Activated CD8-positive, alpha-beta memory T cell treated with anti-CD3 and anti-CD28 coated beads for 24 hours (primary cell): ENCODE measurements around the gene OXT.
"Not testable (repeated sequence)": the region's sequence is repeated elsewhere in the genome, so short reads cannot be mapped to it uniquely, and the experiment has no call there.

ENCODE experiments used
- DNase-seq: peaks from one replicate; pipeline ENCODE4 v3.0.0-alpha.2; 2020

OXT gene

GRCh38 chr20:3051385-3052019 lies 19.9 kb upstream of the OXT start:
- DNase-seq, result no peak

DNA sequence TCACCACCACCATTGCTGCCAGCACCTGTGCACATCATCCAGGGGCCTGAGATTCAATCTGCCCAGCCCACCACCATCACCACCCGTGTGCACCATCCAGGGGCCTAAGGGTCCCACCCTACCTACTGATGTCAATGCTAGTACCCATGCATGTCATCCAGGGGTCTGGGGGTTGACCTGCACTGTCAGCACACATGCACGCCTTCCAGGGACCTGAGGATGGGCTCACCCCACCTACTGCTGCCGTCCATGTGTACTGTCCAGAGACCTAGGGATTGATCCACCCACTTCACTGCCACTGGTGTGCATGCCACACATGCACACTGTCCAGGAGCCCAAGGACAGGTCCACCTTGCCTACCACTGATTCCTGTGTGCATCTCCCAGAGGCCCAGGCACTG lies 11.9 kb upstream of the OXT start:
- DNase-seq, result no peak

GRCh38 chr20:3064119-3064518 lies 7.3 kb upstream of the OXT start:
- not testable (repeated sequence) for DNase-seq

DNA sequence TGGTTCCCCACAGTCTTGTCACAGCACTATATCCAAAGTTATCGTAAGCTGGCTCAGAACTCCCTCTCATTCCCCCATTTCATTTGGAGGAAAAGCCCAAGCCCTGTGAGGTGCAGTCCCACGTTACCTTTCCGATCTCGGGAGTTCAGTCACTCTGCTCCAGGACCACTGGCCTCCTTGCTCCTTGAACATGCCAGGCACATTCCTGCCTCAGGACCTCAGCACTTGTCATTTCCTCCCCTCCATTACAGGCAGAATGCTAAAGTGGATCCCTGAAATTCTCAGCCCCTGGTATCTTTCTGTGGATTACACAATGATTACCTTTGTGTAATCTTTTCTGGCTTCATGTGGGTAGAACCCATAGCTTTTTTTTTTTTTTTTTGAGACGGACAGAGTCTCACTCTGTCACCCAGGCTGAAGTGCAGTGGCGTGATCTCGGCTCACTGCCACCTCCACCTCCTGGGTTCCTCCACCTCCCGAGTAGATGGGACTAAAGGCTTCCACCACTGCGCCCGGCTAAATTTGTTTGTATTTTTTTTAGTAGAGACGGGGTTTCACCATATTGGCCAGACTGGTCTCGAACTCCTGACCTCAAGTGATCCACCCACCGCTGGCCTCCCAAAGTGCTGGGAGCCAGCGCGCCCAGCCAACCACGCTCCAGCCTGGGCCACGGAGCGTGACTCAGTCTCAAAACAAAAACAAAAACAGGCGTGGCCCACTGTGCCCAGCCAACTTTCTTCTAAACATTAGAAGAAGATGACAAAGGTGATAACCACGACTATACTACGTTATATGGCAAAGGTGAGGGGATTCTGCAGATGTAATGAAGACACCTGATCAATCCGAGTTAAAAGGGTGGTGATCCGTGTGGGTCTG lies 4.0 kb upstream of the OXT start:
- no peak for DNase-seq

DNA sequence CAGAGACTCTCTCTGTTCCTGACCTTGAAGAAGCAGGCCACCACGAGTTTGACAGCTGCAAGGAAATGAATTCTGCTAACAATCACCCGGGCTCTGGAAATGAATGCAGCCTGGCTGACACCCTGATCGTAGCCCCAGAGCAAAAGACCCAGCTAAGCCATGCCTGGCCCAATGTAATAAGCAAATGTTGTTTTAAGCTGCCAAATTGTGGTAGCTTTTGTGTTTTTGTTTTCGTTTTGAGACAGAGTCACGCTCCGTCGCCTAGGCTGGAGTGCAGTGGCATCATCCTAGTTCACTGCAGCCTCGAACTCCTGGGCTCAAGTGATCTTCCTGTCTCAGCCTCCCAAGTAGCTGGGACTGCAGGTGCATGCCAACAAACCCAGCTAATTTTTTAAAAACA lies 3.3 kb upstream of the OXT start:
- no peak for DNase-seq

GRCh38 chr20:3068986-3069900 lies 2.2 kb upstream of the OXT start:
- no peak for DNase-seq

- DNase-seq, result no peak
Measured at GRCh38 chr20:3070725-3071124, 695 bp upstream of the OXT start.

DNA sequence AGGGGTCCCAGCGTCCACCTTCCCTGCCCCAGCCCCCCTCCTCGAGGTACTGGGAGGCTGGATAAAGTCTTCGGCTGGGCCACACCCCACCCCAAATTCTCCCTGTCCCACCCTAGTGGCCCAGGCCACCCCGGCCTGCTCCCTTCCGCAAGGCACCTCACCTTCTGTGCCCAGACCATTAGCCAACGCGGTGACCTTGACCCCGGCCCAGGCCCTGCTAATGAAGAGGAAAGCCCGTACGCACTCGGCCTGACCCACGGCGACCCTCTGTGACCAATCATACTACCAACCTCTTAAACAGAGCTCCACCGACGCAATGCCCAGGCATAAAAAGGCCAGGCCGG lies 182 bp upstream of the OXT start:
- no peak for DNase-seq

GRCh38 chr20:3072530-3073250 lies 1.3 kb downstream of the OXT start:
- DNase-seq, result no peak

DNA sequence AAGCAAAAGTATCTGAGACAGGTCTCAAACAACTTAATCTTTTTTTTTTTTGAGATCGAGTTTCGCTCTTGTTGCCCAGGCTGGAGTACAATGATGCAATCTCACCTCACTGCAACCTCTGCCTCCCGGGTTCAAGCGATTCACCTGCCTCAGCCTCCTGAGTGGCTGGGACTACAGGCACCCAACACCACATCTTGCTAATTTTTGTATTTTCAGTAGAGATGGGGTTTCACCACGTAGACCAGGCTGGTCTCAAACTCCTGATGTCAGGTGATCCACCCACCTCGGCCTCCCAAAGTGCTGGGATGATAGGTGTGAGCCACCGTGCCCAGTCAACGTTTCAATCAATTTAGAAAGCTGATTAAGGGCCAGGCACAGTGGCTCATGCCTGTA lies 1.8 kb downstream of the OXT start:
- DNase-seq, result not testable (repeated sequence)

DNA sequence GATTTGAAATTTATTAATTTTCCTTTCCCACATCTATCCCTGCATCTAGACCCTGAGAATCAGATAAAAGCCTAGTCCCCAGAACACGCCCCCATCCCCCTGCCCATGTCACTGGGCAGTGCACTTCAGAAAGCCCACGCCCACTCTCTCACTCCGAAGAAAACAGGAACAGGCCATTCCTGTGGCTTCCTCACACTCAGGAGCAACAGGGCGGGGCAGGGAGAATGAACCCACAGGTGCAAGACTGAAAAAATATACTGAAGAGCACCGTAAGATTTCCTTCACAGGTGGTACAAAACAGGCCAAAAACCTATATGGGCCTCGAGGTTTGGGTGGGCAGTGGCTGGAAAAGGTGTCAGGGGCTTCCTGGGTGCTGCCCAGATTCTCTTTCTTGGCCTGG lies 3.4 kb downstream of the OXT start:
- no peak for DNase-seq

- DNase-seq, result not testable (repeated sequence)
Measured at GRCh38 chr20:3075315-3075714, 3.9 kb downstream of the OXT start.

DNA sequence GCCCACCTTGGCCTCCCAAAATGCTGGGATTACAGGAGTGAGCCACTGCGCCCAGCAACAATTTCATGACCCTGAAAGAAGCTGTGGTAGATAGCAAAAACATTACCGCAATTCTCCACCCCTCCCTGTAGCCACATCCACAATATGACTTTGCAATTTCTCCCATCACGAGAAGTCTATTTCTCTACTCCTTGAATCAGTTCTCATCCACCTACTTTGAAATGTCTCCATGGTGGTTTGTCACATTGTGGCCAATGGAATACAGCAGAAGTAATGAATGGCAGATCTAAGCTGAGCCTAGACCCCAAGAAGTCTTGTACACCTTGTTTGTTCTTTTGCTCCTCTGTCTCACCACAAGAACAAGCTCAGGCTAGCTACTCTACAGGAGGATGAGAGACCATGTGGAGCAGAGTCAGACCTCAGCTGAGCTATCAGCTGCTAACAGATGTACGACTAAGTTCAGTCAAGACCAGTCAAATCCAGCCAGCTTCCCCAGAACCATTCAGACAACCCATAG lies 6.3 kb downstream of the OXT start:
- DNase-seq, result no peak

GRCh38 chr20:3080939-3081388 lies 9.5 kb downstream of the OXT start:
- no peak for DNase-seq

DNA sequence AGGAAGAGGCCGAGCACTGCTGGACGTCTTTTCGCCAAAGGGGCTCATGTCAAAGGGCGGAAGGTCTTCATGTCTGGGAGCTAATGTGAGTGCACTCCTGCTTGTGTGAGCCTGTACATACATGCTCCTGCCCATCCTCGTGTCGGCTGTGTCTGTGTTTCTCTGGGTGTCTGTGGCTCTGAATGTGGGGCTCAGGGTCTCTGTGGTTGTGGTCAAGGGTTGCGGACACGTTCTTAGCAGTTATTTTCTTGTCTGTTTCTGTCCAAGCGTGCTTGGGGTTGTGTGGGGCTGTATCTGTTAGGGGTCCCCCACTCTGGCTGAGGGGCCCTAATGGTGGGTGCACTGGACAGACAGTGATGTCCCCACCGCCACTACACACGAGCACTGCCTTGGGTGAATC lies 10.2 kb downstream of the OXT start:
- no peak for DNase-seq

GRCh38 chr20:3082306-3082951 lies 11.0 kb downstream of the OXT start:
- no peak for DNase-seq

DNA sequence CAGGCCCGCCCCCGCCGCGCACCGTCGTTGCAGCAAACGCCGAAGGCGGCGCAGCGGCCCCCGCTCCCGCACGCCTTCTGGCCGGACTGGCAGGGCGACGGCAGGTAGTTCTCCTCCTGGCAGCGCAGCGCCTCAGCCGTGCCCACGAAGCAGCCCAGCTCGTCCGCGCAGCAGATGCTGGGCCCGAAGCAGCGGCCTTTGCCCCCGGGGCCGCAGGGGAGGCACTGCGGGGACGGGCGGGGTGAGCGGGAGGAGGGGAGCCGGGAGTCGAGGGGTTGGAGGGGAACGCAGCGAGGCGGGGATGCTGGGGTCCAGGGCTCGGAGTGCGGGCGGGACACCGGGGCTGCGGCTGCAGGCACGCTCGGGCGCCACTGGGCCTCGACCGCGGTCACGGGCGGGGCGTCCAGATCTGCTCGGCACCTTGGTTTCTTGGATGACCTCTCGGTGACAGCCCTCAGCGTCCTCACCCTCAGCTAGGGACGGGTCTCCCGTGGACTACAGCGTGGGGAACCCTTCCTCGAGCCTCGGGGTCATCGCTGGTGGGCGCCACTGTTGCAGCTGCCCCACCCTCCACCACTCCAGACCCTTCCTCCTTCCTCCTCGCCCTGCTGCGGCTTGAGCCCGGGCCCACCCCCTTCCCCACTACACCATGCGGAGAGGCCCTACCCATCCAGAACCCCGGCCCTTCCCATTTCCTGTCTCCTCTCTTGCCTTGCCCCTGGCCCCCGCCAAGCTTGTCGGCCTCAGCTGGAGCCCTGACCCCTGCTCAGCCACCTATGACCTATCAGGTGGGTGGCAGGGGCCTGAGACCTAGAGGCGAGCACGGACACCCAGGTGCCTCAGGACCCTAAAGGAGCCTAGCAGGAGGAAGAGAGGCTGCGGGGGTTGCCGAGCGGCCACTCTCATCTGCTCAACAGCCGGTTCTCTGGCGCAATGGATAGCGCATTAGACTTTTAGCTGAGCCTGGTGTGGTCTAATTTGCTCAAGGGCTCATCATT lies 11.8 kb downstream of the OXT start:
- no peak for DNase-seq

GRCh38 chr20:3084283-3084985 lies 13.0 kb downstream of the OXT start, which contains the start of gene AVP:
AVP (minus strand) TSS chr20:3084724; CDS start chr20:3084674, 50 bp downstream.
- no peak for DNase-seq

- no peak for DNase-seq
Measured at GRCh38 chr20:3084986-3085360, 13.6 kb downstream of the OXT start.

DNA sequence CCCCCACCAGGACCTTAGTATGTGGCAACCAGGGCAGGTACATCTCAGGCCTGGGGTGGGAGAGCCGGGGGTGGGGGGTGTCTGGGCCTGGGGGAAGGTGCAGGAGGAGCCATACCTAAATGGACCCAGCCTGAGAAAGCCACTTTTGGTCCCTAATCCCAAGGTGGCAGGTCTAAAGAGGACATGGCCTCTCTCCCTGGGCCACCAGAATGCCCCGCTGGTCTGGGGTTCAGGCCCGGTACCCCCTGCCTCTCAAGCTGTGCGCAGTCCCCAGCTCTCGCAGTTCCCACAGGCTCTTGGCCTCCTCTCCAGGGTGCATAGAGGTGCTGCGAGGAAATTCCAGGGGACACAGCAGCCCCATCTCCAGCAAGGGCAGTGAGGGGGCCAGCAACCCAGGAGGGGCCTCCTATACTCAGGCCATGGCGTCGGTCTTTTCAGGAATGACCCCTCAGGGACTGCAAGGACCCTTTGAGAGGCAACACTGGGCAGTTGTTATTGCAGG lies 14.2 kb downstream of the OXT start:
- DNase-seq, result no peak
